ENCODE data around the gene TMEM117.
"Not testable (repeated sequence)": the region's sequence is repeated elsewhere in the genome, so short reads cannot be mapped to it uniquely, and the experiment has no call there.

Gene TMEM117

DNA sequence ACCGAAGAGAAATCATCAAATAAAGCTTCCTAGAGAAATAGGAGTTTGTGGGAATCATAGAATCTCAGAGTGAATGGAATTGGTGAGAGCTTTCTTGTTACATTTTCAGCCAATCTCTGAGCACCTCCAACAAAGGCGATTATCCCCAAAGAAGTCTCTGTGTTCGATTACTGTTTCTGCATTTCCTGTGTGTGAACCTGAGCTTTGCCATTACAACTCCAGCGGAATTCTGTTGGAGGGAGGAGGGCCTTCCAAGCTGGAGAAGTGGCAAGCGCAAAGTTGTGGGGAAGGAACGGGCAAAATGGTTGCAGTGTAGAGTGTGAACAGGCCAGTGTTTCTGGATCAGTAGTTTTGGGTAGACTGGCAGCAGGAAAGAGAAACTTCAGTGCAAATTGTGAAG is 23.1 kb downstream of the TMEM117 start:
- H3K36me3 ChIP-seq (ENCODE audit: low read depth), result no peaks in the 10 kb centered on the region
- no peaks in the 10 kb centered on the region for H3K9me3 ChIP-seq (ENCODE audit: severe bottlenecking)
- H3K4me1 ChIP-seq (ENCODE audit: insufficient read depth, poor library complexity, severe bottlenecking), result peaks cover 6% of the 10 kb centered on the region
- no peak overlapping the region for H3K27ac ChIP-seq (ENCODE audit: poor library complexity, severe bottlenecking)
- H3K27me3 ChIP-seq (ENCODE audit: insufficient read depth, poor library complexity, severe bottlenecking), result no peaks in the 10 kb centered on the region
- ATAC-seq (ENCODE audit: low read depth), result no peak
- H3K4me3 ChIP-seq (ENCODE audit: severe bottlenecking), result no peak overlapping the region
- TF ChIP-seq, protein P1, sequence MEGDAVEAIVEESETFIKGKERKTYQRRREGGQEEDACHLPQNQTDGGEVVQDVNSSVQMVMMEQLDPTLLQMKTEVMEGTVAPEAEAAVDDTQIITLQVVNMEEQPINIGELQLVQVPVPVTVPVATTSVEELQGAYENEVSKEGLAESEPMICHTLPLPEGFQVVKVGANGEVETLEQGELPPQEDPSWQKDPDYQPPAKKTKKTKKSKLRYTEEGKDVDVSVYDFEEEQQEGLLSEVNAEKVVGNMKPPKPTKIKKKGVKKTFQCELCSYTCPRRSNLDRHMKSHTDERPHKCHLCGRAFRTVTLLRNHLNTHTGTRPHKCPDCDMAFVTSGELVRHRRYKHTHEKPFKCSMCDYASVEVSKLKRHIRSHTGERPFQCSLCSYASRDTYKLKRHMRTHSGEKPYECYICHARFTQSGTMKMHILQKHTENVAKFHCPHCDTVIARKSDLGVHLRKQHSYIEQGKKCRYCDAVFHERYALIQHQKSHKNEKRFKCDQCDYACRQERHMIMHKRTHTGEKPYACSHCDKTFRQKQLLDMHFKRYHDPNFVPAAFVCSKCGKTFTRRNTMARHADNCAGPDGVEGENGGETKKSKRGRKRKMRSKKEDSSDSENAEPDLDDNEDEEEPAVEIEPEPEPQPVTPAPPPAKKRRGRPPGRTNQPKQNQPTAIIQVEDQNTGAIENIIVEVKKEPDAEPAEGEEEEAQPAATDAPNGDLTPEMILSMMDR (IDR thresholded peaks at IDR 0.05; ENCODE audit: poor library complexity, severe bottlenecking), result no peak
- no peak for DNase-seq (ENCODE audit: low spot score)

DNA sequence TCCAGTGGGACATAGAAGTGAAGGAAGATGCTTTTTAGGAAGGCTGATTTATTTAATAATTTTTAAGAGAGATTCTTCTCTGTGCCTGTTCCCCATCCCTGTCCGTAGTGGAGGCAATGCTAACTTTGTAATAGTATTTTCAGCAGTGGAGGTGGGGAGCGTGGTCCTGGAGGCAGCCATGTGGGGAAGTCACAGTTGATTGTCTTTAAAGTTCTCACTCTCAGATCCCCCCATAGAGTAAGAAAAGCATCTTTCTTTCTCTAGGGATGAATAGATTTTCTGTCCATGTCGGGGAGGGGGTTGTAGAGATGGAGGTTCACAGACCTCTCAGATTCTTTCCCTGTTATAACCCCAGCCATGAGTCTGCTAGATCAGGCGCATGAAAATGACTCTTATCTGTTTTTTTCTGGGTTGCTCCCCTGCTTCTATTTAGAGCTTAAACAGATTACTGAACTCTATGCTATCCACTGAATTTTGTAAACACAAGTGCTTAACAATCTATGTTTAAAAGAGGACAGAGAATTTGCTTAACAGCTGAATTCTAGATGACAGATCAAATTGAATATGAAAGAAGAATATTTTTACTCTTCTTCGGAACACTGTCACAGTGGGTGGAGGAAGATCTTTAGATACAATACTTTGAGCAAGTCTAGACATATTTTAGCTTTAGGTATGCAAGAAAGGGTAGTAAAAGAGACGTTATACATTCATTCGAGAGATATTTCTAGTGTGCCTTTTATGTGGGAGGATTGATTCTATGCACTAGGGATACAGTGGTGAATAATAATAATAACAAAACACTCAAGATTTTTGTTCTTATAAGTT is 25.3 kb downstream of the TMEM117 start:
- Histone ChIP-seq H3K4me1 (ENCODE audit: insufficient read depth, poor library complexity, severe bottlenecking) (peaks cover 6% of the 10 kb centered on the region), H3K9me3 (ENCODE audit: severe bottlenecking) (no peaks in the 10 kb centered on the region), H3K4me3 (ENCODE audit: severe bottlenecking) (no peak overlapping the region), H3K36me3 (ENCODE audit: low read depth) (no peaks in the 10 kb centered on the region), H3K27me3 (ENCODE audit: insufficient read depth, poor library complexity, severe bottlenecking) (no peaks in the 10 kb centered on the region), H3K27ac (ENCODE audit: poor library complexity, severe bottlenecking) (no peak overlapping the region)
- DNase-seq (ENCODE audit: low spot score) (no peak), ATAC-seq (ENCODE audit: low read depth) (peak; percentile 52; the same call in 2 of the 3 replicates)
- TF ChIP-seq, protein P1 (IDR thresholded peaks at IDR 0.05; ENCODE audit: poor library complexity, severe bottlenecking), result no peak

GRCh38 chr12:43861840-43862150 is 25.9 kb downstream of the TMEM117 start:
- Histone ChIP-seq H3K4me1 (ENCODE audit: insufficient read depth, poor library complexity, severe bottlenecking) (peaks cover 6% of the 10 kb centered on the region), H3K27ac (ENCODE audit: poor library complexity, severe bottlenecking) (no peak overlapping the region), H3K36me3 (ENCODE audit: low read depth) (no peaks in the 10 kb centered on the region), H3K27me3 (ENCODE audit: insufficient read depth, poor library complexity, severe bottlenecking) (no peaks in the 10 kb centered on the region), H3K9me3 (ENCODE audit: severe bottlenecking) (no peaks in the 10 kb centered on the region), H3K4me3 (ENCODE audit: severe bottlenecking) (no peak overlapping the region)
- no peak for ATAC-seq (ENCODE audit: low read depth)
- TF ChIP-seq, protein P1 (IDR thresholded peaks at IDR 0.05; ENCODE audit: poor library complexity, severe bottlenecking), result no peak
- DNase-seq (ENCODE audit: low spot score), result no peak

- ATAC-seq (ENCODE audit: low read depth), result no peak
Observed at GRCh38 chr12:43863770-43864366, 28.0 kb downstream of the TMEM117 start.

DNA sequence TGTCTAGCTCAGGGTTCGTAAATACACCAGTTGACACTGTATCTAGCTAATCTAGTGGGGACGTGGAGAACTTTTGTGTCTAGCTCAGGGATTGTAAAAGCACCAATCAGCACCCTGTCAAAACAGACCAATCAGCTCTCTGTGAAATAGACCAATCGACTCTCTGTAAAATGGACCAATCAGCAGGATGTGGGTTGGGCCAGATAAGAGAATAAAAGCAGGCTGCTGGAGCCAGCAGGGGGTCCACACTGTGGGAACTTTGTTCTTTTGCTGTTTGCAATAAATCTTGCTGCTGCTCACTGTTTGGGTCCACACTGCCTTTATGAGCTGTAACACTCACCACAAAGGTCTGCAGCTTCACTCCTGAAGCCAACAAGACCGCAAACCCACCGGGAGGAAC is 28.7 kb downstream of the TMEM117 start:
- ATAC-seq (ENCODE audit: low read depth); H3K4me3 ChIP-seq (ENCODE audit: severe bottlenecking); DNase-seq (ENCODE audit: low spot score); H3K4me1 ChIP-seq (ENCODE audit: insufficient read depth, poor library complexity, severe bottlenecking); H3K36me3 ChIP-seq (ENCODE audit: low read depth); H3K27me3 ChIP-seq (ENCODE audit: insufficient read depth, poor library complexity, severe bottlenecking); H3K27ac ChIP-seq (ENCODE audit: poor library complexity, severe bottlenecking); H3K9me3 ChIP-seq (ENCODE audit: severe bottlenecking): not testable (repeated sequence)

More at GRCh38 chr12:43863770-43864366, 28.0 kb downstream of the TMEM117 start:
- no peak for DNase-seq (ENCODE audit: low spot score)
- H3K36me3 ChIP-seq (ENCODE audit: low read depth), result no peaks in the 10 kb centered on the region
- peaks cover 6% of the 10 kb centered on the region for H3K4me1 ChIP-seq (ENCODE audit: insufficient read depth, poor library complexity, severe bottlenecking)
- no peaks in the 10 kb centered on the region for H3K27me3 ChIP-seq (ENCODE audit: insufficient read depth, poor library complexity, severe bottlenecking)
- TF ChIP-seq, protein P1 (IDR thresholded peaks at IDR 0.05; ENCODE audit: poor library complexity, severe bottlenecking), result no peak
- no peak overlapping the region for H3K27ac ChIP-seq (ENCODE audit: poor library complexity, severe bottlenecking)
- no peaks in the 10 kb centered on the region for H3K9me3 ChIP-seq (ENCODE audit: severe bottlenecking)
- no peak overlapping the region for H3K4me3 ChIP-seq (ENCODE audit: severe bottlenecking)
